ENCODE results near the gene PCDHB15. TPM values are rescaled to one million over a fixed set of nuclear protein-coding genes. Genes with fewer than 3 reads are reported as not detected.

PCDHB15 gene
- polyA plus RNA-seq, 1 donor from 2014 or later = not detected

Other genes starting within 250 kb of the PCDHB15 start
- gene PCDHB1, start 194.0 kb upstream of the PCDHB15 start, polyA plus RNA-seq = not detected
- not detected for gene PCDHB2, start 150.8 kb upstream of the PCDHB15 start, polyA plus RNA-seq
- gene PCDHB3, start 144.9 kb upstream of the PCDHB15 start, polyA plus RNA-seq = not detected
- gene PCDHB4, start 123.6 kb upstream of the PCDHB15 start, polyA plus RNA-seq = not detected
- not detected for gene PCDHB5, start 110.2 kb upstream of the PCDHB15 start, polyA plus RNA-seq
- gene PCDHB6, start 95.3 kb upstream of the PCDHB15 start, polyA plus RNA-seq = not detected
- gene PCDHB7, start 72.8 kb upstream of the PCDHB15 start, polyA plus RNA-seq = not detected
- gene PCDHB8, start 67.6 kb upstream of the PCDHB15 start, polyA plus RNA-seq = not detected
- not detected for gene PCDHB16, start 63.0 kb upstream of the PCDHB15 start, polyA plus RNA-seq
- gene PCDHB9, start 58.2 kb upstream of the PCDHB15 start, polyA plus RNA-seq = 0.31 TPM
- gene PCDHB10, start 53.0 kb upstream of the PCDHB15 start, polyA plus RNA-seq = not detected
- gene PCDHB11, start 45.8 kb upstream of the PCDHB15 start, polyA plus RNA-seq = not detected
- gene PCDHB12, start 36.7 kb upstream of the PCDHB15 start, polyA plus RNA-seq = not detected
- gene PCDHB13, start 31.5 kb upstream of the PCDHB15 start, polyA plus RNA-seq = 0.05 TPM
- not detected for gene PCDHB14, start 22.1 kb upstream of the PCDHB15 start, polyA plus RNA-seq
- not detected for gene SLC25A2, start 58.7 kb downstream of the PCDHB15 start, polyA plus RNA-seq
- gene TAF7, start 75.4 kb downstream of the PCDHB15 start, polyA plus RNA-seq = 216 TPM
- not detected for gene PCDHGA1, start 85.1 kb downstream of the PCDHB15 start, polyA plus RNA-seq
- not detected for gene PCDHGA2, start 93.4 kb downstream of the PCDHB15 start, polyA plus RNA-seq
- 0.23 TPM for gene PCDHGA3, start 98.4 kb downstream of the PCDHB15 start, polyA plus RNA-seq
- 0.41 TPM for gene PCDHGB1, start 104.7 kb downstream of the PCDHB15 start, polyA plus RNA-seq
- not detected for gene PCDHGA4, start 109.6 kb downstream of the PCDHB15 start, polyA plus RNA-seq
- 0.21 TPM for gene PCDHGB2, start 114.6 kb downstream of the PCDHB15 start, polyA plus RNA-seq
- not detected for gene PCDHGA5, start 118.8 kb downstream of the PCDHB15 start, polyA plus RNA-seq
- not detected for gene PCDHGB3, start 124.8 kb downstream of the PCDHB15 start, polyA plus RNA-seq
- 0.08 TPM for gene PCDHGA6, start 128.5 kb downstream of the PCDHB15 start, polyA plus RNA-seq
- gene PCDHGA7, start 137.3 kb downstream of the PCDHB15 start, polyA plus RNA-seq = not detected
- 0.08 TPM for gene PCDHGB4, start 142.3 kb downstream of the PCDHB15 start, polyA plus RNA-seq
- gene PCDHGA8, start 147.2 kb downstream of the PCDHB15 start, polyA plus RNA-seq = not detected
- gene PCDHGB5, start 152.6 kb downstream of the PCDHB15 start, polyA plus RNA-seq = 1.9 TPM
- gene PCDHGA9, start 157.4 kb downstream of the PCDHB15 start, polyA plus RNA-seq = 0.29 TPM
- gene PCDHGB6, start 162.6 kb downstream of the PCDHB15 start, polyA plus RNA-seq = 0.39 TPM
- 0.15 TPM for gene PCDHGA10, start 167.6 kb downstream of the PCDHB15 start, polyA plus RNA-seq
- gene PCDHGB7, start 172.3 kb downstream of the PCDHB15 start, polyA plus RNA-seq = 0.21 TPM
- gene PCDHGA11, start 175.7 kb downstream of the PCDHB15 start, polyA plus RNA-seq = 0.15 TPM
- 0.59 TPM for gene PCDHGA12, start 185.1 kb downstream of the PCDHB15 start, polyA plus RNA-seq
- 3.9 TPM for gene PCDHGC3, start 230.6 kb downstream of the PCDHB15 start, polyA plus RNA-seq
- gene PCDHGC4, start 239.6 kb downstream of the PCDHB15 start, polyA plus RNA-seq = not detected
- not detected for gene PCDHGC5, start 243.7 kb downstream of the PCDHB15 start, polyA plus RNA-seq

Measured in IgD-negative memory B cell (primary cell).